B cell (primary cell): ENCODE data around the gene ZNF681. TPM values are rescaled to one million over a fixed set of nuclear protein-coding genes. Genes with fewer than 3 reads are reported as not detected.
A peak's percentile ranks its signal among the peaks of the same experiment; 100 is the strongest.
"Not testable (repeated sequence)": the region's sequence is repeated elsewhere in the genome, so short reads cannot be mapped to it uniquely, and the experiment has no call there.

Experiments
- ATAC-seq: fragments of 200-7000 bp; cut with Tn5 transposase; one replicate; pipeline ENCODE4 v1.10.0; 2021; ENCODE audit warnings: low read depth, mild to moderate bottlenecking, moderate number of reproducible peaks, moderate library complexity
- CTCF ChIA-PET: fragments of 350-600 bp; sonication (Branson Sonifier 250); formaldehyde crosslinking; loops from one replicate; lab custom pipeline; 2021; ENCODE audit warnings: antibody characterized with exemption, inconsistent platforms; lab: Charles Lee
- POLR2A ChIA-PET: fragments of 350-600 bp; sonication (Branson Sonifier 250); formaldehyde crosslinking; loops from one replicate; lab custom pipeline; 2021; ENCODE audit warnings: antibody characterized with exemption; lab: Charles Lee
- DNase-seq: peaks from one replicate; pipeline ENCODE4 v3.0.0; 2013
- H2AFZ ChIP-seq: 2 replicates; pipeline ENCODE4 v1.6.1; 2012; ENCODE audit warnings: mild to moderate bottlenecking, low read depth, low read length; ENCODE audit not compliant: insufficient read depth, poor library complexity, severe bottlenecking
- H3K27ac ChIP-seq, 2 donors: 1 replicate in 1 of 2; 2 replicates in 1 of 2; pipeline ENCODE4 v1.5.1; 2012 to 2013; ENCODE audit warnings: low read length in 2 of 2, mild to moderate bottlenecking in 2 of 2, moderate library complexity in 1 of 2
- H3K27me3 ChIP-seq, 4 experiments: fragments of 200-600 bp in 1 of 4; sonication (generic) in 1 of 4; replicated peaks in 1 of 4; 1 replicate in 2 of 4; 2 replicates in 2 of 4; pipeline versions ENCODE4 v1.6.1 to v1.7.0; 2013 to 2016; ENCODE audit warnings: low read length in 3 of 4, mild to moderate bottlenecking in 2 of 4, mixed read lengths in 1 of 4, moderate library complexity in 1 of 4; ENCODE audit not compliant: insufficient read depth in 4 of 4, control insufficient read depth in 3 of 4; ENCODE audit errors: control extremely low read depth in 1 of 4
- H3K36me3 ChIP-seq, 2 experiments: replicated peaks in 1 of 2; 1 replicate in 1 of 2; 2 replicates in 1 of 2; pipeline versions ENCODE4 v1.6.1 to v1.7.1; 2013; ENCODE audit warnings: low read length in 1 of 2; ENCODE audit not compliant: insufficient read depth in 2 of 2, control insufficient read depth in 1 of 2; ENCODE audit errors: control extremely low read depth in 1 of 2, extremely low read depth in 1 of 2
- H3K4me1 ChIP-seq, 2 donors: fragments of 200-600 bp in 1 of 2; sonication (generic) in 1 of 2; 1 replicate in 1 of 2; 2 replicates in 1 of 2; pipeline versions ENCODE4 v1.5.1 to v1.6.1; 2013 to 2017; ENCODE audit warnings: low read length in 2 of 2; ENCODE audit not compliant: control insufficient read depth in 2 of 2, insufficient read depth in 2 of 2
- H3K4me2 ChIP-seq: replicated peaks from 2 replicates; pipeline ENCODE3; 2012; ENCODE audit warnings: mild to moderate bottlenecking, low read depth, low read length; ENCODE audit not compliant: poor library complexity, severe bottlenecking
- H3K4me3 ChIP-seq, 5 experiments: fragments of 200-600 bp in 1 of 5; sonication (generic) in 1 of 5; 1 replicate in 3 of 5; 2 replicates in 2 of 5; pipeline versions ENCODE4 v1.5.1 to v1.7.0; 2011 to 2016; ENCODE audit warnings: low read length in 4 of 5, mild to moderate bottlenecking in 4 of 5, low read depth in 2 of 5, control low read depth in 1 of 5, moderate library complexity in 1 of 5; ENCODE audit not compliant: insufficient read depth in 1 of 5; ENCODE audit errors: control extremely low read depth in 1 of 5, extremely low read depth in 1 of 5
- H3K79me2 ChIP-seq: fragments of 200-600 bp; sonication (generic); one replicate; pipeline ENCODE4 v1.6.0; 2016; ENCODE audit warnings: low read length; ENCODE audit not compliant: control insufficient read depth, insufficient read depth
- H3K9ac ChIP-seq: fragments of 200-600 bp; sonication (generic); 2 replicates; pipeline ENCODE4 v1.6.1; 2017; ENCODE audit warnings: mild to moderate bottlenecking, low read length, moderate library complexity
- H3K9me3 ChIP-seq, 3 donors: one replicate each; pipeline versions ENCODE4 v1.6.1 to v1.7.1; 2013; ENCODE audit warnings: low read length in 2 of 3; ENCODE audit not compliant: control insufficient read depth in 2 of 3, insufficient read depth in 1 of 3; ENCODE audit errors: control extremely low read depth in 1 of 3
- H4K20me1 ChIP-seq: 2 replicates; pipeline ENCODE4 v1.6.0; 2012; ENCODE audit warnings: mild to moderate bottlenecking, low read length; ENCODE audit not compliant: insufficient read depth, control insufficient read depth, poor library complexity, severe bottlenecking
- H3K27ac Mint-ChIP-seq: one replicate; pipeline ENCODE4 v1.8.0; 2021; ENCODE audit warnings: mixed read lengths
- H3K27me3 Mint-ChIP-seq: one replicate; pipeline ENCODE4 v1.8.0; 2021; ENCODE audit warnings: mixed read lengths
- H3K4me1 Mint-ChIP-seq: one replicate; pipeline ENCODE4 v1.8.0; 2021; ENCODE audit warnings: mixed read lengths
- H3K4me3 Mint-ChIP-seq: one replicate; pipeline ENCODE4 v1.8.0; 2021; ENCODE audit warnings: mixed read lengths
- H3K9me3 Mint-ChIP-seq: one replicate; pipeline ENCODE4 v1.8.0; 2022; ENCODE audit warnings: mixed read lengths; ENCODE audit not compliant: insufficient read depth
- CTCF ChIP-seq: fragments of 200-600 bp; IDR thresholded peaks from one replicate; pipeline ENCODE4 v1.8.0; 2022; ENCODE audit warnings: antibody characterized with exemption, mild to moderate bottlenecking
- EZH2 ChIP-seq: IDR thresholded peaks from 2 replicates; pipeline ENCODE4 v1.6.1; 2012; ENCODE audit warnings: borderline replicate concordance, low read depth, mild to moderate bottlenecking, moderate library complexity, low read length; ENCODE audit not compliant: insufficient read depth, poor library complexity, severe bottlenecking
- WGBS: methylation state at CpG from one replicate; pipeline ENCODE4 v1.1.5; 2013; ENCODE audit warnings: missing lambda C conversion rate; ENCODE audit not compliant: insufficient coverage; 5-methylcytosine and 5-hydroxymethylcytosine counted together
- intact Hi-C: fragments of 100-400 bp; cut with micrococcal nuclease; formaldehyde crosslinking; loops from one replicate; pipeline ENCODE4 v1.10.0; 2022
- polyA plus RNA-seq: library from polyadenylated mRNA; depleted of rRNA; stranded (reverse); fragments of >200 nt; gene quantifications from 2 replicates; pipeline ENCODE4 v1.2.3, GENCODE V29; 2012
- total RNA-seq, 2 donors: library from RNA; stranded (reverse); fragments of 120-200 nt in 1 of 2; gene quantifications; 1 replicate in 1 of 2; 2 replicates in 1 of 2; pipeline versions ENCODE4 v1.2.3 to v1.2.4, GENCODE V29; 2013 to 2022

Gene ZNF681
- total and polyA plus RNA-seq, 2 donors (not counting 1 experiment from before 2014, with no cell fraction given) = 1.1 to 8.5 TPM

GRCh38 chr19:23762548-23762883 lies 3.8 kb upstream of the ZNF681 start:
- H3K4me1 ChIP-seq = peaks cover 6 to 28% of the 10 kb centered on the region in 2 donors
- Mint-ChIP-seq H3K27ac (peak overlapping the region; percentile 89), H3K4me1 (peaks cover 33% of the 10 kb centered on the region), H3K9me3 (no peaks in the 10 kb centered on the region), H3K4me3 (peak overlapping the region; percentile 96), H3K27me3 (no peaks in the 10 kb centered on the region)
- peaks cover 0 to 12% (median 0%) of the 10 kb centered on the region in 3 donors for H3K9me3 ChIP-seq
- ATAC-seq (no peak), DNase-seq (no peak)
- ChIA-PET POLR2A (interaction anchor here (0.7 to 1.1 kb wide), 3 partner anchors 75 to 367 kb away, joined by 3 to 9 read pairs (median 4); partner anchors contain the start of gene ZNF91), CTCF (interaction anchor here (0.7 kb wide), 1 partner anchor 325 kb away, joined by 3 read pairs; no protein-coding TSS in a partner anchor)
- H3K4me3 ChIP-seq = peak overlapping the region; percentile 82 to 99 (median 97)
- H4K20me1 ChIP-seq = no peaks in the 10 kb centered on the region
- H3K79me2 ChIP-seq = peaks cover 3% of the 10 kb centered on the region
- H3K9ac ChIP-seq = peak overlapping the region; percentile 95
- 14% methylated on average over 3 of the region's 9 CpGs for WGBS
- intact Hi-C loops = loop anchor here (1.0 to 10.0 kb wide), 4 partner anchors 152 to 1998 kb away; partner anchors contain the start of genes ZNF100, ZNF254 and ZNF726
- H3K4me2 ChIP-seq = peak overlapping the region; percentile 95
- H2AFZ ChIP-seq = peak overlapping the region; percentile 100
- TF ChIP-seq CTCF = no peak
- no peak for TF ChIP-seq EZH2
- no peaks in the 10 kb centered on the region for H3K36me3 ChIP-seq
- H3K27me3 ChIP-seq = no peaks in the 10 kb centered on the region
- H3K27ac ChIP-seq = no peak overlapping the region

GRCh38 chr19:23760326-23760725 lies 1.6 kb upstream of the ZNF681 start:
- H4K20me1 ChIP-seq, CTCF ChIA-PET, ATAC-seq, H3K27me3 Mint-ChIP-seq, H3K9me3 Mint-ChIP-seq, H3K4me3 ChIP-seq, H3K9ac ChIP-seq, H3K4me2 ChIP-seq, DNase-seq, H3K27ac ChIP-seq, H3K27me3 ChIP-seq, POLR2A ChIA-PET, H3K79me2 ChIP-seq, H3K36me3 ChIP-seq: not testable (repeated sequence)
- Mint-ChIP-seq H3K4me3 (peak overlapping the region; percentile 65), H3K4me1 (peaks cover 37% of the 10 kb centered on the region), H3K27ac (peak overlapping the region; percentile 66)
- Histone ChIP-seq H3K4me1 (peaks cover 6 to 29% of the 10 kb centered on the region in 2 donors), H3K9me3 (peaks cover 0 to 19% (median 0%) of the 10 kb centered on the region in 3 donors), H2AFZ (peak overlapping the region; percentile 19)
- intact Hi-C loops = loop anchor here (10.0 kb wide), 1 partner anchor 1996 kb away; the partner anchor contains the start of gene ZNF100
- WGBS = no CpG with 5 or more reads among the region's 2 CpGs

GRCh38 chr19:23743633-23744232 lies 15.0 kb downstream of the ZNF681 start:
- H3K4me3 Mint-ChIP-seq, H3K27me3 Mint-ChIP-seq, CTCF ChIA-PET, H3K4me1 ChIP-seq, H3K27ac ChIP-seq, H3K79me2 ChIP-seq, H3K4me3 ChIP-seq, H4K20me1 ChIP-seq, H3K27ac Mint-ChIP-seq, H2AFZ ChIP-seq, H3K4me2 ChIP-seq, ATAC-seq, H3K27me3 ChIP-seq, POLR2A ChIA-PET, H3K9ac ChIP-seq, intact Hi-C loops, DNase-seq, H3K4me1 Mint-ChIP-seq: not testable (repeated sequence)
- WGBS = no CpG with 5 or more reads among the region's 1 CpG
- peaks cover 20 to 60% (median 35%) of the 10 kb centered on the region in 3 donors for H3K9me3 ChIP-seq
- H3K9me3 Mint-ChIP-seq = peaks cover 14% of the 10 kb centered on the region
- peaks cover 8 to 26% of the 10 kb centered on the region in 2 experiments for H3K36me3 ChIP-seq
